OCI-LY3 (cell line): Measurements from ENCODE around the gene GNAZ.

Experiments used
- H2AFZ ChIP-seq: fragments of 200-600, 300-600 bp; shearing (Covaris generic); 2 replicates; pipeline ENCODE4 v1.6.0; 2014; ENCODE audit warnings: antibody characterized with exemption, low read depth, low read length
- H3K27ac ChIP-seq: fragments of 200-600, 300-600 bp; sonication (generic); 2 replicates; pipeline ENCODE4 v1.5.1; 2014; ENCODE audit warnings: mild to moderate bottlenecking, low read length, moderate library complexity, mixed read lengths
- H3K27me3 ChIP-seq: fragments of 200-600, 300-600 bp; sonication (generic); 2 replicates; pipeline ENCODE4 v1.6.1; 2014; ENCODE audit warnings: low read depth, low read length, mixed read lengths
- H3K36me3 ChIP-seq: fragments of 200-600, 300-600 bp; sonication (generic); replicated peaks from 2 replicates; pipeline ENCODE3; 2014; ENCODE audit warnings: low read depth, low read length, mixed read lengths
- H3K4me1 ChIP-seq: fragments of 300-600, 200-600 bp; sonication (generic); 2 replicates; pipeline ENCODE4 v1.6.1; 2014; ENCODE audit warnings: low read length, mixed read lengths
- H3K4me2 ChIP-seq: fragments of 200-600, 300-600 bp; sonication (generic); 2 replicates; pipeline ENCODE4 v1.6.1; 2014; ENCODE audit warnings: low read length, mixed read lengths
- H3K4me3 ChIP-seq: fragments of 300-600, 200-600 bp; sonication (generic); 2 replicates; pipeline ENCODE4 v1.5.1; 2014; ENCODE audit warnings: antibody characterized with exemption, mild to moderate bottlenecking, low read length, moderate library complexity
- H3K79me2 ChIP-seq: fragments of 300-600, 200-600 bp; shearing (Covaris generic); 2 replicates; pipeline ENCODE4 v1.6.1; 2014; ENCODE audit warnings: mild to moderate bottlenecking, low read length, mixed read lengths
- H3K9ac ChIP-seq: fragments of 300-600, 200-600 bp; shearing (Covaris generic); 2 replicates; pipeline ENCODE4 v1.6.0; 2014; ENCODE audit warnings: mild to moderate bottlenecking, low read length, moderate library complexity
- H3K9me3 ChIP-seq: fragments of 200-600, 300-600 bp; shearing (Covaris generic); 2 replicates; pipeline ENCODE4 v1.6.1; 2014; ENCODE audit warnings: low read length, mixed read lengths; ENCODE audit not compliant: insufficient read depth
- H4K20me1 ChIP-seq: fragments of 200-600, 300-600 bp; sonication (generic); 2 replicates; pipeline ENCODE4 v1.6.1; 2016; ENCODE audit warnings: low read length, mixed read lengths; ENCODE audit not compliant: insufficient read depth
- EZH2phosphoT487 ChIP-seq: fragments of 200-600 bp; shearing (Covaris generic); IDR thresholded peaks from 2 replicates; pipeline ENCODE4 v1.6.1; 2018; ENCODE audit warnings: antibody characterized with exemption, mixed run types, low read depth
- TF ChIP-seq, protein P1 (sequence below): fragments of 200-600, 300-600 bp; sonication (generic); IDR thresholded peaks from 2 replicates; pipeline ENCODE4 v1.5.1; 2014; ENCODE audit warnings: antibody characterized with exemption, low read length, low read depth

Gene GNAZ

DNA sequence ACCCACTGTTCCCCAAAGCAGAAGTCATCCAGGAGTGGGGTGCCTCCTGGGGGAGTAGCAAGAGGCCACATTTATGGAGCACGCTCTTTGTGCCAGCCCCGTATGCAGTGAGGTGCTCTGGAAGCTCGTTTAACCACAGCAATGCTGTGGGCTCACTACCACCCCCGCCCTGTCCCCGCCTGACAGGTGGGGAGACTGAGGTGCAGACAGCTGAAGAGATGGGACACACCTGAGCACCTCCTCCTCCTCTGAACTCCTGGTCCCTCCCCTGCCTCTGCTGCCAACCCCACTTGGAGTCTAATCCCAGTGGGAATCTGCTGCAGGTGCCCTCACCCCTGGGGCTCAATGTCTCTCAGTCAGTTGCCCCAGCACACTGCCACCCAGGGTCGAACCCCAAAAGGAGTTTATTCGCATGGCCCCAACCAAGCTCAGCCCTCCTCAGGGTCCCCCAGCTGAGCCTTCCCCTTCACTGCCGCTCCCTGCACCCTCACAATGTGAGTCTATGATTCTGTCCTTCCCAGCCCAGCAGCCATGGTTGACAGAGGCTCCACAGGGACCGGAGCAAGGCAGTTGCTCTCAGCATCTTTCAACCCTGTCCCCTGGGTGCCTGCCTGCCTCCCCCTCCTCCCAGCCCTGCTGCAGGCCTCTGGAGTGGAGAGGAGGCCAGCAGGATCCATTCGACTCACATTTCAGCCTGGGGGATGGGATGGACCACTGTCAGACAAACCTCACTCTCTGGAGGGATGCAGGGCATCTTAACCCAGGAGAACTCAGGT is 96.7 kb downstream of the GNAZ start:
- Histone ChIP-seq H3K27ac (no peak overlapping the region), H3K79me2 (no peaks in the 10 kb centered on the region), H3K27me3 (peaks cover 13% of the 10 kb centered on the region), H3K9me3 (no peaks in the 10 kb centered on the region), H3K4me2 (no peak overlapping the region), H3K9ac (no peak overlapping the region), H3K36me3 (no peaks in the 10 kb centered on the region), H2AFZ (no peak overlapping the region), H3K4me1 (no peaks in the 10 kb centered on the region), H3K4me3 (no peak overlapping the region), H4K20me1 (no peaks in the 10 kb centered on the region)
- TF ChIP-seq EZH2phosphoT487 = no peak
- TF ChIP-seq, protein P1, sequence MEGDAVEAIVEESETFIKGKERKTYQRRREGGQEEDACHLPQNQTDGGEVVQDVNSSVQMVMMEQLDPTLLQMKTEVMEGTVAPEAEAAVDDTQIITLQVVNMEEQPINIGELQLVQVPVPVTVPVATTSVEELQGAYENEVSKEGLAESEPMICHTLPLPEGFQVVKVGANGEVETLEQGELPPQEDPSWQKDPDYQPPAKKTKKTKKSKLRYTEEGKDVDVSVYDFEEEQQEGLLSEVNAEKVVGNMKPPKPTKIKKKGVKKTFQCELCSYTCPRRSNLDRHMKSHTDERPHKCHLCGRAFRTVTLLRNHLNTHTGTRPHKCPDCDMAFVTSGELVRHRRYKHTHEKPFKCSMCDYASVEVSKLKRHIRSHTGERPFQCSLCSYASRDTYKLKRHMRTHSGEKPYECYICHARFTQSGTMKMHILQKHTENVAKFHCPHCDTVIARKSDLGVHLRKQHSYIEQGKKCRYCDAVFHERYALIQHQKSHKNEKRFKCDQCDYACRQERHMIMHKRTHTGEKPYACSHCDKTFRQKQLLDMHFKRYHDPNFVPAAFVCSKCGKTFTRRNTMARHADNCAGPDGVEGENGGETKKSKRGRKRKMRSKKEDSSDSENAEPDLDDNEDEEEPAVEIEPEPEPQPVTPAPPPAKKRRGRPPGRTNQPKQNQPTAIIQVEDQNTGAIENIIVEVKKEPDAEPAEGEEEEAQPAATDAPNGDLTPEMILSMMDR = no peak

DNA sequence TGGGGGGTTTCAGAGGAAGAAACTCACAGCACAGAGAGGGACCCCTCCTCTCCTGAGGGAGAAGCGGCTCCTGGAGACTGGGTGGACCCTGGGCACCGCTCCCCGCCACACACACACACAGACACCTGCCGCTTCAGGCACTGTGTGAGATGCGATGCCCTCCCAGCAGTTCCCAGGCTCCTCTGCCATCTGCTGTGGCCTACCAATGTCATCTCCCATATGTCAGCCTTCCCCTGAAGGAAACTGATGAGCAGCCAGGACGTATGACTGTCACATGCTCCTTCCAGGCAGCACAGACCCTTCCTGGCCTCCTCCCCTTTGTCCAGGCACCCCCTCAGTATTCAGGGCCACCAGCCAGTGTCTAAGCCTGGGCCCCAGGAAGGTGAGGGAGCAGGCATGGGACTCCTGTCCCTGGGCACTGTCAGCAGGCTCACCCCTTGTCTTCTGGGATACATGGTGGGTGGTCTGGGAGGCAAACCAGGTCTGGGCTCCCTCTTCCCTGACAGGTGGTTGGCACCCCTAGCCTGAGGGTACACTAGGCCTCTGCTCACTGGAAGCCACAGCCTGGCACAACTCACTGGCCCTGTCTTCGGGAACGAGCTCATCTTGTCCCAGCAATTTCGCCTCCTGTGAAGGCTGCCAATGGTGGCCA is 98.2 kb downstream of the GNAZ start:
- TF ChIP-seq, protein P1 = no peak
- no peak for TF ChIP-seq EZH2phosphoT487
- no peaks in the 10 kb centered on the region for H3K36me3 ChIP-seq
- H3K27ac ChIP-seq = no peak overlapping the region
- H3K4me2 ChIP-seq = no peak overlapping the region
- H3K79me2 ChIP-seq = no peaks in the 10 kb centered on the region
- H3K4me1 ChIP-seq = no peaks in the 10 kb centered on the region
- no peak overlapping the region for H3K9ac ChIP-seq
- no peak overlapping the region for H2AFZ ChIP-seq
- peaks cover 13% of the 10 kb centered on the region for H3K27me3 ChIP-seq
- H4K20me1 ChIP-seq = no peaks in the 10 kb centered on the region
- H3K9me3 ChIP-seq = no peaks in the 10 kb centered on the region
- H3K4me3 ChIP-seq = no peak overlapping the region

DNA sequence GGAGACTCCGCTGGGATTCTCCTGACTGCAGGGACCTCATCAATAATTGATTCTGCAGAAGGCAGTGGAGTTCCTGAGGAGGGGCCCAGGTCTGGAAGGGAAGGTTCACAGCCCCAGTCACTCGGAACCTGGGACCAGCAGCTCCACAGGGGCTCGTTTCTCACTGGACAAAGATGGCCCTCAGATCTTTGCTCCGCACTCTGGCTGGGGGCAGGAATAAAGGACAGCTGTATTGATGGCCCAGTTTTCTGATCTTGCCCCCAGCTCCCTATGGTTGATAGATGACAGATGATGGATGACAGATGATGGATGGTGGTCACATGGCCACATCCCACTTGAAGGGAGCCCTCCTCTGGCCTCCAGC is 98.7 kb downstream of the GNAZ start:
- Histone ChIP-seq H4K20me1 (no peaks in the 10 kb centered on the region), H3K4me3 (no peak overlapping the region), H3K4me2 (no peak overlapping the region), H3K36me3 (no peaks in the 10 kb centered on the region), H3K9ac (no peak overlapping the region), H3K4me1 (no peaks in the 10 kb centered on the region), H3K9me3 (no peaks in the 10 kb centered on the region), H3K27ac (no peak overlapping the region), H3K79me2 (no peaks in the 10 kb centered on the region), H2AFZ (no peak overlapping the region), H3K27me3 (peaks cover 13% of the 10 kb centered on the region)
- TF ChIP-seq EZH2phosphoT487 = no peak
- TF ChIP-seq, protein P1 = no peak
